Neural progenitor cell (in vitro differentiated cells): ENCODE results near the gene SLC17A8. TPM values are rescaled to one million over a fixed set of nuclear protein-coding genes. Genes with fewer than 3 reads are reported as not detected.

Experiments used
- DNase-seq: peaks from one replicate; pipeline ENCODE4 v3.0.0-alpha.2; 2016; ENCODE audit warnings: low spot score
- H2AFZ ChIP-seq: fragments of 200-600 bp; sonication (generic); replicated peaks from 2 replicates; pipeline ENCODE4 v1.6.1; 2016; ENCODE audit warnings: antibody characterized with exemption
- H3F3A ChIP-seq: fragments of 200-600 bp; sonication (generic); 2 replicates; pipeline ENCODE4 v1.6.1; 2016; ENCODE audit warnings: antibody characterized with exemption, low read depth
- H3K27ac ChIP-seq: fragments of 200-600 bp; sonication (generic); 2 replicates; pipeline ENCODE4 v1.5.1; 2016; ENCODE audit warnings: mild to moderate bottlenecking
- H3K27me3 ChIP-seq: fragments of 200-600 bp; sonication (generic); 2 replicates; pipeline ENCODE4 v1.6.1; 2016; ENCODE audit warnings: mild to moderate bottlenecking, moderate library complexity
- H3K36me3 ChIP-seq: fragments of 200-600 bp; sonication (generic); 2 replicates; pipeline ENCODE4 v1.5.1; 2016
- H3K4me1 ChIP-seq: fragments of 200-600 bp; sonication (generic); 2 replicates; pipeline ENCODE4 v1.6.1; 2016; ENCODE audit warnings: mixed run types
- H3K4me2 ChIP-seq: fragments of 200-600 bp; sonication (generic); 2 replicates; pipeline ENCODE4 v1.6.1; 2016
- H3K4me3 ChIP-seq: fragments of 200-600 bp; sonication (generic); 2 replicates; pipeline ENCODE4 v1.5.1; 2016
- H3K79me2 ChIP-seq: fragments of 200-600 bp; sonication (generic); 2 replicates; pipeline ENCODE4 v1.6.1; 2016; ENCODE audit warnings: low read depth
- H3K9ac ChIP-seq: fragments of 200-600 bp; sonication (generic); 2 replicates; pipeline ENCODE4 v1.6.1; 2016
- H3K9me3 ChIP-seq: fragments of 200-600 bp; sonication (generic); 2 replicates; pipeline ENCODE4 v1.5.1; 2016; ENCODE audit warnings: low read depth
- H4K20me1 ChIP-seq: fragments of 200-600 bp; sonication (generic); 2 replicates; pipeline ENCODE4 v1.6.1; 2016; ENCODE audit warnings: low read depth
- H3K27ac Mint-ChIP-seq: 3 replicates; pipeline ENCODE4 v1.8.0; 2021; ENCODE audit warnings: mixed read lengths
- H3K27me3 Mint-ChIP-seq: 2 replicates; pipeline ENCODE4 v1.8.0; 2022; ENCODE audit warnings: low read depth, mild to moderate bottlenecking, inconsistent platforms, moderate library complexity, mixed read lengths; ENCODE audit not compliant: insufficient read depth
- H3K36me3 Mint-ChIP-seq: 3 replicates; pipeline ENCODE4 v1.8.0; 2021; ENCODE audit warnings: mixed read lengths
- H3K4me1 Mint-ChIP-seq: 3 replicates; pipeline ENCODE4 v1.8.0; 2021; ENCODE audit warnings: mixed read lengths
- H3K4me3 Mint-ChIP-seq: 3 replicates; pipeline ENCODE4 v1.8.0; 2021; ENCODE audit warnings: mild to moderate bottlenecking, moderate library complexity, mixed read lengths
- H3K9me3 Mint-ChIP-seq: 3 replicates; pipeline ENCODE4 v1.8.0; 2020; ENCODE audit warnings: mixed read lengths
- EZH2 ChIP-seq: fragments of 200-600 bp; sonication (generic); IDR thresholded peaks from 2 replicates; pipeline ENCODE4 v1.6.1; 2017; ENCODE audit warnings: antibody characterized with exemption, mild to moderate bottlenecking, moderate library complexity
- EZH2phosphoT487 ChIP-seq: fragments of 200-600 bp; sonication (generic); IDR thresholded peaks from 2 replicates; pipeline ENCODE4 v1.6.1; 2017; ENCODE audit warnings: antibody characterized with exemption
- total RNA-seq: library from RNA; depleted of rRNA; stranded (reverse); fragments of >200 nt; gene quantifications from 2 replicates; pipeline ENCODE4 v1.2.3, GENCODE V29; 2015; ENCODE audit warnings: low replicate concordance
- TF ChIP-seq, protein P1 (sequence below): fragments of 200-600 bp; sonication (generic); IDR thresholded peaks from 2 replicates; pipeline ENCODE4 v1.5.1; 2017; ENCODE audit warnings: antibody characterized with exemption, mild to moderate bottlenecking

SLC17A8 gene
- total RNA-seq, 1 donor from 2014 or later: not detected

GRCh38 chr12:100383586-100384558, 27.0 kb downstream of the SLC17A8 start:
- Mint-ChIP-seq H3K4me3 (no peak overlapping the region), H3K4me1 (peaks cover 11% of the 10 kb centered on the region), H3K36me3 (no peaks in the 10 kb centered on the region), H3K27ac (no peak overlapping the region), H3K27me3 (no peaks in the 10 kb centered on the region), H3K9me3 (no peaks in the 10 kb centered on the region)
- no peaks in the 10 kb centered on the region for H3K27me3 ChIP-seq
- no peaks in the 10 kb centered on the region for H4K20me1 ChIP-seq
- H2AFZ ChIP-seq: no peak overlapping the region
- no peaks in the 10 kb centered on the region for H3K79me2 ChIP-seq
- no peak overlapping the region for H3K4me3 ChIP-seq
- H3K36me3 ChIP-seq: no peaks in the 10 kb centered on the region
- H3F3A ChIP-seq: no peaks in the 10 kb centered on the region
- no peak for DNase-seq
- TF ChIP-seq, protein P1, sequence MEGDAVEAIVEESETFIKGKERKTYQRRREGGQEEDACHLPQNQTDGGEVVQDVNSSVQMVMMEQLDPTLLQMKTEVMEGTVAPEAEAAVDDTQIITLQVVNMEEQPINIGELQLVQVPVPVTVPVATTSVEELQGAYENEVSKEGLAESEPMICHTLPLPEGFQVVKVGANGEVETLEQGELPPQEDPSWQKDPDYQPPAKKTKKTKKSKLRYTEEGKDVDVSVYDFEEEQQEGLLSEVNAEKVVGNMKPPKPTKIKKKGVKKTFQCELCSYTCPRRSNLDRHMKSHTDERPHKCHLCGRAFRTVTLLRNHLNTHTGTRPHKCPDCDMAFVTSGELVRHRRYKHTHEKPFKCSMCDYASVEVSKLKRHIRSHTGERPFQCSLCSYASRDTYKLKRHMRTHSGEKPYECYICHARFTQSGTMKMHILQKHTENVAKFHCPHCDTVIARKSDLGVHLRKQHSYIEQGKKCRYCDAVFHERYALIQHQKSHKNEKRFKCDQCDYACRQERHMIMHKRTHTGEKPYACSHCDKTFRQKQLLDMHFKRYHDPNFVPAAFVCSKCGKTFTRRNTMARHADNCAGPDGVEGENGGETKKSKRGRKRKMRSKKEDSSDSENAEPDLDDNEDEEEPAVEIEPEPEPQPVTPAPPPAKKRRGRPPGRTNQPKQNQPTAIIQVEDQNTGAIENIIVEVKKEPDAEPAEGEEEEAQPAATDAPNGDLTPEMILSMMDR: no peak
- TF ChIP-seq EZH2 (no peak), EZH2phosphoT487 (no peak)
- H3K4me2 ChIP-seq: no peak overlapping the region
- peaks cover 10% of the 10 kb centered on the region for H3K4me1 ChIP-seq
- no peaks in the 10 kb centered on the region for H3K9me3 ChIP-seq
- no peak overlapping the region for H3K9ac ChIP-seq
- no peak overlapping the region for H3K27ac ChIP-seq

DNA sequence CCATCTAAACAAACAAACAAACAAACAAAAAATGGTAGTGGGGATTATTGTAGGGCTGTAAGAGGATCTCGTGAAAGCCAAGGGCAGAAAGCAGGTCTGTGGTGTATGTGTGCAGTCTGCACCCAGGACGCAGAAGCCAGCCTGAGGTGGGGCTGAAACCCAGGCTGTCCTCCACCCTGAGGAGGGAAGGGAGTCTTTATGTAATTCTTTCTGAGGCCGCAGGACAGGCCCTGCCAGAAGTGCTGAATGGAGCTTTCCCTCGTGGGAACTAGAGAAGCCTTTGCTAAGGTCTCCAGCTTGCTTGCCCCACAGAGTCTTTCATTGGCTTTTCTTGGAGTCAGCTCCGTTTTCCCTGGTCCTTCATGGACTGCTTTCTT, 27.7 kb downstream of the SLC17A8 start:
- H3K9me3 Mint-ChIP-seq: no peaks in the 10 kb centered on the region

GRCh38 chr12:100388382-100388781, 31.5 kb downstream of the SLC17A8 start:
- H3K36me3 ChIP-seq: no peaks in the 10 kb centered on the region
- H3K27me3 ChIP-seq: no peaks in the 10 kb centered on the region
- H3K9ac ChIP-seq: no peak overlapping the region
- TF ChIP-seq, protein P1: no peak
- TF ChIP-seq EZH2 (no peak), EZH2phosphoT487 (no peak)
- Mint-ChIP-seq H3K27ac (no peak overlapping the region), H3K9me3 (no peaks in the 10 kb centered on the region), H3K36me3 (no peaks in the 10 kb centered on the region), H3K4me1 (peaks cover under 1% of the 10 kb centered on the region), H3K4me3 (no peak overlapping the region), H3K27me3 (no peaks in the 10 kb centered on the region)
- DNase-seq: no peak
- H3K4me3 ChIP-seq: no peak overlapping the region
- no peaks in the 10 kb centered on the region for H4K20me1 ChIP-seq
- H3F3A ChIP-seq: no peaks in the 10 kb centered on the region
- H3K9me3 ChIP-seq: no peaks in the 10 kb centered on the region
- no peak overlapping the region for H3K27ac ChIP-seq
- H3K4me1 ChIP-seq: peaks cover under 1% of the 10 kb centered on the region
- no peak overlapping the region for H2AFZ ChIP-seq
- H3K4me2 ChIP-seq: no peak overlapping the region
- H3K79me2 ChIP-seq: no peaks in the 10 kb centered on the region

More for the DNA sequence above, 27.7 kb downstream of the SLC17A8 start:
- H3K4me2 ChIP-seq: no peak overlapping the region
- Mint-ChIP-seq H3K4me1 (peaks cover 11% of the 10 kb centered on the region), H3K4me3 (no peak overlapping the region), H3K36me3 (no peaks in the 10 kb centered on the region), H3K27me3 (no peaks in the 10 kb centered on the region), H3K27ac (no peak overlapping the region)
- H3K4me3 ChIP-seq: no peak overlapping the region
- H2AFZ ChIP-seq: no peak overlapping the region
- no peaks in the 10 kb centered on the region for H3K79me2 ChIP-seq
- H3K36me3 ChIP-seq: no peaks in the 10 kb centered on the region
- no peak for TF ChIP-seq EZH2phosphoT487
- no peak for TF ChIP-seq EZH2
- TF ChIP-seq, protein P1: no peak
- DNase-seq: no peak
- H3K4me1 ChIP-seq: peaks cover 10% of the 10 kb centered on the region
- no peaks in the 10 kb centered on the region for H3F3A ChIP-seq
- H3K9me3 ChIP-seq: no peaks in the 10 kb centered on the region
- no peak overlapping the region for H3K27ac ChIP-seq
- H4K20me1 ChIP-seq: no peaks in the 10 kb centered on the region
- H3K27me3 ChIP-seq: no peaks in the 10 kb centered on the region
- H3K9ac ChIP-seq: no peak overlapping the region
